ENCODE measurements around the gene THRA.

GRCh38 chr17:40062329-40063186, at the start of gene THRA:
- TF ChIP-seq CTCF (IDR thresholded peaks at IDR 0.05) (peak in 1 of 3 experiments; percentile 15), POLR2A (IDR thresholded peaks at IDR 0.05) (no peak)

Data from testis (tissue), 2 donors.